ENCODE measurements around the gene NAXE. TPM values are rescaled to one million over a fixed set of nuclear protein-coding genes. Genes with fewer than 3 reads are reported as not detected.

NAXE gene
- total RNA-seq, 3 donors from 2014 or later, result 70.8 to 94.4 (median 86.5) TPM

- peak; percentile 83 for ATAC-seq
- H3K36me3 ChIP-seq (ENCODE audit: low read depth), result no peaks in the 10 kb centered on the region
- peaks cover 17% of the 10 kb centered on the region for H3K4me1 ChIP-seq (ENCODE audit: low read depth)
- DNase-seq, result peak in 1 of 3 donors; percentile 39
- TF ChIP-seq, protein P1, sequence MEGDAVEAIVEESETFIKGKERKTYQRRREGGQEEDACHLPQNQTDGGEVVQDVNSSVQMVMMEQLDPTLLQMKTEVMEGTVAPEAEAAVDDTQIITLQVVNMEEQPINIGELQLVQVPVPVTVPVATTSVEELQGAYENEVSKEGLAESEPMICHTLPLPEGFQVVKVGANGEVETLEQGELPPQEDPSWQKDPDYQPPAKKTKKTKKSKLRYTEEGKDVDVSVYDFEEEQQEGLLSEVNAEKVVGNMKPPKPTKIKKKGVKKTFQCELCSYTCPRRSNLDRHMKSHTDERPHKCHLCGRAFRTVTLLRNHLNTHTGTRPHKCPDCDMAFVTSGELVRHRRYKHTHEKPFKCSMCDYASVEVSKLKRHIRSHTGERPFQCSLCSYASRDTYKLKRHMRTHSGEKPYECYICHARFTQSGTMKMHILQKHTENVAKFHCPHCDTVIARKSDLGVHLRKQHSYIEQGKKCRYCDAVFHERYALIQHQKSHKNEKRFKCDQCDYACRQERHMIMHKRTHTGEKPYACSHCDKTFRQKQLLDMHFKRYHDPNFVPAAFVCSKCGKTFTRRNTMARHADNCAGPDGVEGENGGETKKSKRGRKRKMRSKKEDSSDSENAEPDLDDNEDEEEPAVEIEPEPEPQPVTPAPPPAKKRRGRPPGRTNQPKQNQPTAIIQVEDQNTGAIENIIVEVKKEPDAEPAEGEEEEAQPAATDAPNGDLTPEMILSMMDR (IDR thresholded peaks at IDR 0.05), result no peak
- H3K9me3 ChIP-seq, result no peaks in the 10 kb centered on the region
- intact Hi-C loops (cut with DNase I, micrococcal nuclease), result no loop called here
- H3K4me3 ChIP-seq, result no peak overlapping the region
Measured at GRCh38 chr1:156571261-156571852, 20.2 kb upstream of the NAXE start.

GRCh38 chr1:156571919-156572662, 19.5 kb upstream of the NAXE start, which contains the start of gene IQGAP3:
Gene IQGAP3, minus strand, starts transcription at chr1:156572565. Its CDS starts 36 bp downstream, at chr1:156572529.
- Histone ChIP-seq H3K9me3 (no peaks in the 10 kb centered on the region), H3K4me1 (ENCODE audit: low read depth) (peaks cover 17% of the 10 kb centered on the region), H3K36me3 (ENCODE audit: low read depth) (no peaks in the 10 kb centered on the region), H3K4me3 (no peak within 1 kb of the TSS)
- intact Hi-C loops (cut with DNase I, micrococcal nuclease), result no loop called here
- TF ChIP-seq, protein P1 (IDR thresholded peaks at IDR 0.05), result no peak
- ATAC-seq (peak; percentile 90), DNase-seq (peak; percentile 91 to 93 (median 93))

DNA sequence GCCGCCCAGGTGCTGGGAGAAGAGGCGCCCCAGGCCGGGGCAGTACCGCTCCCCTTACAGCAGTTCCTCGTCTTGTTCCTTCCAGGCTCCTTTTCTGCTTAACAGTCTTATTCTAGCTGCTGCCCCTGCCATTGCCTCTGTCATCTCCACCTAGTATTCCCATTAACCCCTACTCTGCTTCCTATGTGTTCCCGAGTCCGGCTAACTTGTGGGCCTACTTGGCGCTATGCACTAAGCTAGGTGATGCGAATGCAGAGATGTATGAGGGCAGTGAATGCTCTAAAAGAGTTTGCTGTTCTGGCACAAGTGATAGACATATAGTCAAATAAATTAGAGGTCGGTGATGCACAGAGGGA, 18.9 kb upstream of the NAXE start:
- TF ChIP-seq, protein P1 (IDR thresholded peaks at IDR 0.05), result no peak

GRCh38 chr1:156574039-156574633, 17.4 kb upstream of the NAXE start:
- DNase-seq (no peak), ATAC-seq (no peak)
- Histone ChIP-seq H3K9me3 (no peaks in the 10 kb centered on the region), H3K4me1 (ENCODE audit: low read depth) (peaks cover 17% of the 10 kb centered on the region), H3K4me3 (no peak overlapping the region), H3K36me3 (ENCODE audit: low read depth) (no peaks in the 10 kb centered on the region)
- TF ChIP-seq, protein P1 (IDR thresholded peaks at IDR 0.05), result no peak
- intact Hi-C loops (cut with DNase I, micrococcal nuclease), result no loop called here

More for the DNA sequence above, 18.9 kb upstream of the NAXE start:
- Histone ChIP-seq H3K36me3 (ENCODE audit: low read depth) (no peaks in the 10 kb centered on the region), H3K9me3 (no peaks in the 10 kb centered on the region), H3K4me3 (no peak overlapping the region), H3K4me1 (ENCODE audit: low read depth) (peaks cover 17% of the 10 kb centered on the region)
- DNase-seq (no peak), ATAC-seq (no peak)
- intact Hi-C loops (cut with DNase I, micrococcal nuclease), result no loop called here

DNA sequence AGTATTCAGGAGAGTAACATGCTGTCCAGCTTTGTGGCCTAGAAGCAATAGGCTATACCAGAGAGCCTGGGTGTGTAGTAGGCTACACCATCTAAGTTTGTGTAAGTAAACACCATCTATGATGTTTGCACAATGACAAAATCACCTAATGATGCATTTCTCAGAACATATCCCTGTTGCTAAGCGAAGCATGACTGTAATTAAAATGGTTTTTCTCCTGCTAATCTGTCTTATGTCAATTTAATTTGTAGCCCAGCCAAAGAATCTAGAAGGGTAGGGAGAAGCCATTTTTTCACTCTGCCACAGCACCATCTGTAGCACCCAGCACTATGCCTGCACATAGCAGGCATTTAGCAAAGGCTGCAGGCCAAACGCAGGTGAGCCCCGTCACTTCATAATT, 14.0 kb upstream of the NAXE start:
- intact Hi-C loops (cut with DNase I, micrococcal nuclease), result no loop called here
- Histone ChIP-seq H3K4me1 (ENCODE audit: low read depth) (peaks cover 1% of the 10 kb centered on the region), H3K9me3 (no peaks in the 10 kb centered on the region), H3K4me3 (no peak overlapping the region), H3K36me3 (ENCODE audit: low read depth) (no peaks in the 10 kb centered on the region)
- TF ChIP-seq, protein P1 (IDR thresholded peaks at IDR 0.05), result no peak
- no peak for DNase-seq
- peak; percentile 71 for ATAC-seq
